ENCODE measurements around the gene TTLL13.

The TTLL13 gene

GRCh38 chr15:90225504-90226234 lies 23.7 kb upstream of the TTLL13 start:
- no peak for TF ChIP-seq POU2F2 (IDR thresholded peaks at IDR 0.05; ENCODE audit: low read depth, low read length)
- no peak for TF ChIP-seq TAF1 (IDR thresholded peaks at IDR 0.05; ENCODE audit: low read depth, low read length)
- no peak for TF ChIP-seq SPI1 (IDR thresholded peaks at IDR 0.05; ENCODE audit: low read depth, low read length)
- TF ChIP-seq POLR2A (IDR thresholded peaks at IDR 0.05; ENCODE audit: low read depth, low read length): no peak
- DNase-seq (ENCODE audit: insufficient read length, low spot score) (no peak), FAIRE-seq (no peak)

- FAIRE-seq (no peak), DNase-seq (ENCODE audit: insufficient read length, low spot score) (no peak)
- TF ChIP-seq POLR2A (IDR thresholded peaks at IDR 0.05; ENCODE audit: low read depth, low read length) (no peak), POU2F2 (IDR thresholded peaks at IDR 0.05; ENCODE audit: low read depth, low read length) (no peak), SPI1 (IDR thresholded peaks at IDR 0.05; ENCODE audit: low read depth, low read length) (no peak)
Observed at GRCh38 chr15:90227336-90227735, 22.0 kb upstream of the TTLL13 start.

- no peak for DNase-seq (ENCODE audit: insufficient read length, low spot score)
- TF ChIP-seq POLR2A (IDR thresholded peaks at IDR 0.05; ENCODE audit: low read depth, low read length) (no peak), PAX5 (IDR thresholded peaks at IDR 0.05; ENCODE audit: insufficient read depth, low read length, severe bottlenecking) (no peak), SPI1 (IDR thresholded peaks at IDR 0.05; ENCODE audit: low read depth, low read length) (no peak), POLR2AphosphoS5 (IDR thresholded peaks at IDR 0.05; ENCODE audit: low read depth, low read length) (no peak)
- no peak for FAIRE-seq
Observed at GRCh38 chr15:90227816-90228772, 21.3 kb upstream of the TTLL13 start.

GRCh38 chr15:90228960-90229359 lies 20.4 kb upstream of the TTLL13 start:
- TF ChIP-seq POLR2AphosphoS5 (IDR thresholded peaks at IDR 0.05; ENCODE audit: low read depth, low read length) (no peak), PAX5 (IDR thresholded peaks at IDR 0.05; ENCODE audit: insufficient read depth, low read length, severe bottlenecking) (no peak), POU2F2 (IDR thresholded peaks at IDR 0.05; ENCODE audit: low read depth, low read length) (no peak), SPI1 (IDR thresholded peaks at IDR 0.05; ENCODE audit: low read depth, low read length) (no peak), TAF1 (IDR thresholded peaks at IDR 0.05; ENCODE audit: low read depth, low read length) (no peak), POLR2A (IDR thresholded peaks at IDR 0.05; ENCODE audit: low read depth, low read length) (no peak; the same call in 1 of the 2 replicates)
- DNase-seq (ENCODE audit: insufficient read length, low spot score) (no peak), FAIRE-seq (no peak)

- DNase-seq (ENCODE audit: insufficient read length, low spot score) (no peak), FAIRE-seq (no peak)
- no peak for TF ChIP-seq PAX5 (IDR thresholded peaks at IDR 0.05; ENCODE audit: insufficient read depth, low read length, severe bottlenecking)
- no peak for TF ChIP-seq TAF1 (IDR thresholded peaks at IDR 0.05; ENCODE audit: low read depth, low read length)
- no peak for TF ChIP-seq POLR2AphosphoS5 (IDR thresholded peaks at IDR 0.05; ENCODE audit: low read depth, low read length)
- TF ChIP-seq POLR2A (IDR thresholded peaks at IDR 0.05; ENCODE audit: low read depth, low read length): no peak
- no peak for TF ChIP-seq POU2F2 (IDR thresholded peaks at IDR 0.05; ENCODE audit: low read depth, low read length)
- no peak for TF ChIP-seq SPI1 (IDR thresholded peaks at IDR 0.05; ENCODE audit: low read depth, low read length)
Observed at GRCh38 chr15:90230071-90230494, 19.3 kb upstream of the TTLL13 start.

GRCh38 chr15:90230610-90231009 lies 18.7 kb upstream of the TTLL13 start:
- DNase-seq (ENCODE audit: insufficient read length, low spot score) (no peak), FAIRE-seq (no peak)
- no peak for TF ChIP-seq PAX5 (IDR thresholded peaks at IDR 0.05; ENCODE audit: insufficient read depth, low read length, severe bottlenecking)
- TF ChIP-seq POLR2A (IDR thresholded peaks at IDR 0.05; ENCODE audit: low read depth, low read length): no peak
- 0 out of 2 replicates have a peak, but pooled peaks have one; percentile 15 for TF ChIP-seq POU2F2 (IDR thresholded peaks at IDR 0.05; ENCODE audit: low read depth, low read length)
- no peak for TF ChIP-seq SPI1 (IDR thresholded peaks at IDR 0.05; ENCODE audit: low read depth, low read length)
- no peak for TF ChIP-seq POLR2AphosphoS5 (IDR thresholded peaks at IDR 0.05; ENCODE audit: low read depth, low read length)
- no peak for TF ChIP-seq TAF1 (IDR thresholded peaks at IDR 0.05; ENCODE audit: low read depth, low read length)

- TF ChIP-seq POU2F2 (IDR thresholded peaks at IDR 0.05; ENCODE audit: low read depth, low read length) (0 out of 2 replicates have a peak, but pooled peaks have one; percentile 41), SPI1 (IDR thresholded peaks at IDR 0.05; ENCODE audit: low read depth, low read length) (0 out of 2 replicates have a peak, but pooled peaks have one; percentile 1), TAF1 (IDR thresholded peaks at IDR 0.05; ENCODE audit: low read depth, low read length) (no peak), PAX5 (IDR thresholded peaks at IDR 0.05; ENCODE audit: insufficient read depth, low read length, severe bottlenecking) (peak; percentile 57), POLR2A (IDR thresholded peaks at IDR 0.05; ENCODE audit: low read depth, low read length) (no peak)
- peak; percentile 80 for DNase-seq (ENCODE audit: insufficient read length, low spot score)
- FAIRE-seq: peak; percentile 60
Observed at GRCh38 chr15:90231028-90232017, 18.0 kb upstream of the TTLL13 start.

GRCh38 chr15:90232196-90232595 lies 17.2 kb upstream of the TTLL13 start:
- peak; percentile 94 for TF ChIP-seq PAX5 (IDR thresholded peaks at IDR 0.05; ENCODE audit: insufficient read depth, low read length, severe bottlenecking)
- no peak for TF ChIP-seq TAF1 (IDR thresholded peaks at IDR 0.05; ENCODE audit: low read depth, low read length)
- TF ChIP-seq POU2F2 (IDR thresholded peaks at IDR 0.05; ENCODE audit: low read depth, low read length): no peak
- no peak for TF ChIP-seq POLR2AphosphoS5 (IDR thresholded peaks at IDR 0.05; ENCODE audit: low read depth, low read length)
- TF ChIP-seq POLR2A (IDR thresholded peaks at IDR 0.05; ENCODE audit: low read depth, low read length): no peak
- TF ChIP-seq SPI1 (IDR thresholded peaks at IDR 0.05; ENCODE audit: low read depth, low read length): 0 out of 2 replicates have a peak, but pooled peaks have one; percentile 11
- no peak for DNase-seq (ENCODE audit: insufficient read length, low spot score)
- FAIRE-seq: peak; percentile 73

Data from GM12891 (cell line).